Measurements from ENCODE around the gene SLC19A1.

SLC19A1 gene

DNA sequence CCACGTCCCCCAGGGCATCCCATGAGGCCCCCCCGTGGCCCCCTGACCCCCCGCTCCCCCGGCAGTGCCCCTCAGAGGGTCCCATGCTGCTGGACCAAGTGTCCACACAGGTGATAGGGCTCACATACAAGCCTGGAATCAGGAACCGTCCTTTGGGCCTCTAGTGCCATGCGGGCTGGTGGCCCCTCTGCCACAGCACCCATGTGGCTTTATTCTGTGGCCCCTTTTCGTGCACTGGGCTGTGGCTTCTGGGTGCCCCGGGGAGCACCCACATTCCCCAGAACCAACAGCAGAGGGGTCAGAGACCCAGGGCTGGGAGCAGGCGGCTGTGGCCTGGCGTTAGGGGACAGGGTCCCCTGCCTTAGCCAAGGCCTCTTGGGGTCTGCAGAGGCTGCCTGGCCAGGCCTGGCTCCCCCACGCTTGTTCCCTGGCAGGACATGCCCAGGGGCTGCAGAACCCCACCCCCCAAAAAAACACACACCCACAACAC is 31.7 kb downstream of the SLC19A1 start:
- TF ChIP-seq NFIC (IDR thresholded peaks at IDR 0.05) (no peak), TAF1 (IDR thresholded peaks at IDR 0.05; ENCODE audit: low read depth) (no peak), FOXM1 (IDR thresholded peaks at IDR 0.05; ENCODE audit: borderline replicate concordance, low read depth) (no peak), TCF12 (IDR thresholded peaks at IDR 0.05; ENCODE audit: low read depth) (no peak)
- TF ChIP-seq, protein P1, sequence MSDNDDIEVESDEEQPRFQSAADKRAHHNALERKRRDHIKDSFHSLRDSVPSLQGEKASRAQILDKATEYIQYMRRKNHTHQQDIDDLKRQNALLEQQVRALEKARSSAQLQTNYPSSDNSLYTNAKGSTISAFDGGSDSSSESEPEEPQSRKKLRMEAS (IDR thresholded peaks at IDR 0.05): no peak

DNA sequence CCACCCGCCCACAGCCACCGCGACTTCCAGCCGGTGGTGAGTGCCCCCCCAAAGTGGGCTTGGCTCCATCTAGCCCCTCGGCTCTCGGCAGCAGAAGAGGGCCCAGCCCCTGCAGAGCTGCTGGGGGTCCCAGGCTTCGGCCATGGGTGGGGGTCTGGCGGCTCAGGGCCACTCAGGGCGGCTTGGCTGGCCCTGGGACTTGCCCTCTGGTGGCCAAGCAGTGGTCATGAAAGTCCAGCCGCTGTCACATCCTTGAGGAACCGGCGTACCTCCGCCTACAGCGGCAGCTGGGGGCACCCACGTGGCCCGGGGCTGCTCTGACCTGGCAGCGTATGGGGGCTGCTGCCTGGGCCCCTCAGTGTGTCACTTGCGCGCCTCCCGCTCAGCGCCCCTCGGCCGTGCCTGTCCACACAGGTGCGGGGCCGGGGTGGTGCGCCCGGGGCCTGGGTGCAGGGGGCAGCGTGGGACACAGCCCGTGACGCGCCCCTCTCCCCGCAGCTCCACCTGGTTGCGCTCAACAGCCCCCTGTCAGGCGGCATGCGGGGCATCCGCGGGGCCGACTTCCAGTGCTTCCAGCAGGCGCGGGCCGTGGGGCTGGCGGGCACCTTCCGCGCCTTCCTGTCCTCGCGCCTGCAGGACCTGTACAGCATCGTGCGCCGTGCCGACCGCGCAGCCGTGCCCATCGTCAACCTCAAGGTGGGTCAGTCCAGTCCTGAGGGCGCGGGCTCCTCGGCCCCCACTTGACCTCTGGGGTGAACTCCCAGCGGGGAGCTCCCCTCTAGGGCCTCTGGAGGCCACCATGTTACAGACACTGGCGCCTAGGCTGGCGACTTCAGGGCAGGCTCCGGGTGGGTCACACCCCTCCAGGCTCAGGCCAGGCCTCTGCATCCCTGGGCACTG is 32.4 kb downstream of the SLC19A1 start:
- no peak for TF ChIP-seq TEAD4 (IDR thresholded peaks at IDR 0.05)
- TF ChIP-seq ZBTB7A (IDR thresholded peaks at IDR 0.05; ENCODE audit: low read depth): peak; percentile 49; the same call in 1 of the 2 replicates

DNA sequence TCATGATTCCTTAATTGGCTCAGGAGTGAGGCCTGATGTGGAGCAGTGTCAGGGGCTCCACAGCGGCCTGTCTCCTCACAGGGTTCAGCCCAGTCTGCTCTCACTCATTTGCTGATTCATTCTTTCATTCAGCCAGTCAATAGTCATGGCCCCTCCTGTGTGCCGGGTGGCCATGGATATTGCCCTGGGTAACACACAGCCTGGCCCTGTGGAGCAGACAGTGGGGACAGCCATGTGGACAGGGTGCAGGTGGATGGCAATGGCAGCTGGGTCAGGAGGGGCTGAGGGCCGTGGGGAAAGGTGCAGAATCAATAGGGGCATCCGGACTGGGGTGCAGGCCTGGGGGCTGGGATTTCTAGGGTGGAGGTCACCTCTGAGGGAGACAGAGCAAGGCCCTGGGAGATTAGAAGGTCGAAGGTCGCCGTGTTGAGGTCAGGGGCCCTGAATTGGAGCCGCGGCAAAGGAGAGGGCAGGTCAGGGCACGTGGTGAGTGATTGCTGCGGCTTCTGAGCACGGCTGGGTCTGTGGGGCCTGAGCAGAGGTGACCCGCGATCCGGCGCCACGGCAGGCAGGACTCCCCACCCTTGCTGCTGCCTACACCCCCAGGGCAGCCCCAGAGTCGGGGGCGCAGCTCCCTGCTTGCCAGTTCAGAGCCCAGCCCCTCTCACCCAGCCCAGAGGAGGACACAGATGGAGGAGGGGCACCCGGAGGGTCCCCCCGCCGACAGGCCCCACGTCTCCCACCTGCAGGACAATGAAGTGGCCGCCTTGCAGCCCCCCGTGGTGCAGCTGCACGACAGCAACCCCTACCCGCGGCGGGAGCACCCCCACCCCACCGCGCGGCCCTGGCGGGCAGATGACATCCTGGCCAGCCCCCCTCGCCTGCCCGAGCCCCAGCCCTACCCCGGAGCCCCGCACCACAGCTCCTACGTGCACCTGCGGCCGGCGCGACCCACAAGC is 33.4 kb downstream of the SLC19A1 start:
- TF ChIP-seq ZBTB7A (IDR thresholded peaks at IDR 0.05; ENCODE audit: low read depth): 0 out of 2 replicates have a peak, but pooled peaks have one; percentile 11
- TF ChIP-seq TAF1 (IDR thresholded peaks at IDR 0.05; ENCODE audit: low read depth): no peak
- TF ChIP-seq YY1 (IDR thresholded peaks at IDR 0.05; ENCODE audit: low read depth): no peak
- TF ChIP-seq, protein P1 (IDR thresholded peaks at IDR 0.05): no peak
- TF ChIP-seq, protein P2, sequence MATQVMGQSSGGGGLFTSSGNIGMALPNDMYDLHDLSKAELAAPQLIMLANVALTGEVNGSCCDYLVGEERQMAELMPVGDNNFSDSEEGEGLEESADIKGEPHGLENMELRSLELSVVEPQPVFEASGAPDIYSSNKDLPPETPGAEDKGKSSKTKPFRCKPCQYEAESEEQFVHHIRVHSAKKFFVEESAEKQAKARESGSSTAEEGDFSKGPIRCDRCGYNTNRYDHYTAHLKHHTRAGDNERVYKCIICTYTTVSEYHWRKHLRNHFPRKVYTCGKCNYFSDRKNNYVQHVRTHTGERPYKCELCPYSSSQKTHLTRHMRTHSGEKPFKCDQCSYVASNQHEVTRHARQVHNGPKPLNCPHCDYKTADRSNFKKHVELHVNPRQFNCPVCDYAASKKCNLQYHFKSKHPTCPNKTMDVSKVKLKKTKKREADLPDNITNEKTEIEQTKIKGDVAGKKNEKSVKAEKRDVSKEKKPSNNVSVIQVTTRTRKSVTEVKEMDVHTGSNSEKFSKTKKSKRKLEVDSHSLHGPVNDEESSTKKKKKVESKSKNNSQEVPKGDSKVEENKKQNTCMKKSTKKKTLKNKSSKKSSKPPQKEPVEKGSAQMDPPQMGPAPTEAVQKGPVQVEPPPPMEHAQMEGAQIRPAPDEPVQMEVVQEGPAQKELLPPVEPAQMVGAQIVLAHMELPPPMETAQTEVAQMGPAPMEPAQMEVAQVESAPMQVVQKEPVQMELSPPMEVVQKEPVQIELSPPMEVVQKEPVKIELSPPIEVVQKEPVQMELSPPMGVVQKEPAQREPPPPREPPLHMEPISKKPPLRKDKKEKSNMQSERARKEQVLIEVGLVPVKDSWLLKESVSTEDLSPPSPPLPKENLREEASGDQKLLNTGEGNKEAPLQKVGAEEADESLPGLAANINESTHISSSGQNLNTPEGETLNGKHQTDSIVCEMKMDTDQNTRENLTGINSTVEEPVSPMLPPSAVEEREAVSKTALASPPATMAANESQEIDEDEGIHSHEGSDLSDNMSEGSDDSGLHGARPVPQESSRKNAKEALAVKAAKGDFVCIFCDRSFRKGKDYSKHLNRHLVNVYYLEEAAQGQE (IDR thresholded peaks at IDR 0.05; ENCODE audit: low read depth): no peak

DNA sequence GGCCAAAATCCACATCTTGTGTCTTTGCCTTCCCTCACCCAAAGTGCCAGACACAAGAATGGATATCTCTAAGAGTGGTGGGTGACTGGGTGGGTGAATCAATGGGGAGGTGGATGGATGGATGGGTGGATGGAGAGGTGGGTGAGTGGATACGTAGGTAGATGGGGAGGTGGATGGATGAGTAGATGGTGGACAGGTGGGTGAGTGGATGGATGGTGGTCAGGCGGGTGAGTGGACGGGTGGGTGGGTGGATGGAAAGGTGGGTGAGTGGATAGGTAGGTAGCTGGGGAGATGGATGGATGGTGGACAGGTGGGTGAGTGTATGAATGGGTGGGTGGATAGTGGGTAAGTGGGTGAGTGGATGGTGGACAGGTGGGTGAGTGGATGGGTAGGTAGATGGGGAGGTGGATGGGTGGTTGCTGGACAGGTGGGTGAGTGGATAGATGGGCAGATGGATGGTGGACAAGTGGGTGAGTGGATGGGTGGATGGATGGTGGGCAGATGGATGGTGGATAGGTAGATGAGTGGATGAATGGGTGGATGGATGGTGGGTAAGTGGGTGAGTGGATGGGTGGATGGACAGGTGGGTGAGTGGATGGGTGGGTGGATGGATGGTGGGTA is 34.2 kb downstream of the SLC19A1 start:
- no peak for TF ChIP-seq ZBTB7A (IDR thresholded peaks at IDR 0.05; ENCODE audit: low read depth)
- TF ChIP-seq, protein P1 (IDR thresholded peaks at IDR 0.05): no peak
- no peak for TF ChIP-seq CEBPB (IDR thresholded peaks at IDR 0.05)
- TF ChIP-seq YY1 (IDR thresholded peaks at IDR 0.05; ENCODE audit: low read depth): no peak
- TF ChIP-seq FOXM1 (IDR thresholded peaks at IDR 0.05; ENCODE audit: borderline replicate concordance, low read depth): no peak
- TF ChIP-seq, protein P3, sequence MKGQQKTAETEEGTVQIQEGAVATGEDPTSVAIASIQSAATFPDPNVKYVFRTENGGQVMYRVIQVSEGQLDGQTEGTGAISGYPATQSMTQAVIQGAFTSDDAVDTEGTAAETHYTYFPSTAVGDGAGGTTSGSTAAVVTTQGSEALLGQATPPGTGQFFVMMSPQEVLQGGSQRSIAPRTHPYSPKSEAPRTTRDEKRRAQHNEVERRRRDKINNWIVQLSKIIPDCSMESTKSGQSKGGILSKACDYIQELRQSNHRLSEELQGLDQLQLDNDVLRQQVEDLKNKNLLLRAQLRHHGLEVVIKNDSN (IDR thresholded peaks at IDR 0.05): no peak
- no peak for TF ChIP-seq TCF12 (IDR thresholded peaks at IDR 0.05; ENCODE audit: low read depth)
- no peak for TF ChIP-seq EP300 (IDR thresholded peaks at IDR 0.05; ENCODE audit: borderline replicate concordance)
- TF ChIP-seq CREB1 (IDR thresholded peaks at IDR 0.05; ENCODE audit: low read depth): no peak
- no peak for TF ChIP-seq NFIC (IDR thresholded peaks at IDR 0.05)
- TF ChIP-seq RAD21 (IDR thresholded peaks at IDR 0.05; ENCODE audit: low read depth): no peak
- no peak for TF ChIP-seq TAF1 (IDR thresholded peaks at IDR 0.05; ENCODE audit: low read depth)
- TF ChIP-seq TEAD4 (IDR thresholded peaks at IDR 0.05): no peak

DNA sequence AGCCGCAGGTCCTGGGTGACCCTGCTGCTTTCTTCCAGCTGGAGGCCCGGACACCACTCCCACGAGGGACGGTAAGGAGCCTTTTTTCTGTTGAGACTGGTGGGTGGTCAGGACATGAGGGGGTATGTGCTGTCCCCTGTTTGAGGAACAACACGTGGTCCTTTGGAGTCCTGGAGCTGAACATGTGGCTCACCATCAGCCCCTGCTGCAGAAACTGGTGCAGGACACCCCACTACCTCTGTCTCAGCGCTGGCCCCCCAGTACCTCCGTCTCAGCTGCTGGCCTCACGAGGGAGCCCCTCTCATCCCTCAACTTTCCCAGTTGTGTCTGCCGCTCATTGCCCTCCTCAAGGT is 34.7 kb downstream of the SLC19A1 start:
- TF ChIP-seq NFIC (IDR thresholded peaks at IDR 0.05): no peak
- TF ChIP-seq RAD21 (IDR thresholded peaks at IDR 0.05; ENCODE audit: low read depth): no peak
- no peak for TF ChIP-seq EP300 (IDR thresholded peaks at IDR 0.05; ENCODE audit: borderline replicate concordance)
- TF ChIP-seq ZBTB7A (IDR thresholded peaks at IDR 0.05; ENCODE audit: low read depth): peak; percentile 16; the same call in 1 of the 2 replicates
- 0 out of 2 replicates have a peak, but pooled peaks have one; percentile 12 for TF ChIP-seq TCF12 (IDR thresholded peaks at IDR 0.05; ENCODE audit: low read depth)
- no peak for TF ChIP-seq TAF1 (IDR thresholded peaks at IDR 0.05; ENCODE audit: low read depth)
- no peak for TF ChIP-seq CEBPB (IDR thresholded peaks at IDR 0.05)
- TF ChIP-seq CREB1 (IDR thresholded peaks at IDR 0.05; ENCODE audit: low read depth): no peak
- TF ChIP-seq FOXM1 (IDR thresholded peaks at IDR 0.05; ENCODE audit: borderline replicate concordance, low read depth): no peak
- TF ChIP-seq, protein P1 (IDR thresholded peaks at IDR 0.05): no peak
- TF ChIP-seq, protein P3 (IDR thresholded peaks at IDR 0.05): no peak
- TF ChIP-seq TEAD4 (IDR thresholded peaks at IDR 0.05): no peak
- TF ChIP-seq, protein P2 (IDR thresholded peaks at IDR 0.05; ENCODE audit: low read depth): no peak
- TF ChIP-seq YY1 (IDR thresholded peaks at IDR 0.05; ENCODE audit: low read depth): no peak

Data from Ishikawa (cell line).